GM19025 (cell line): ENCODE measurements around the gene DCLK2.

ENCODE experiments used
- ATAC-seq: cut with Tn5 transposase; IDR thresholded peaks from one replicate; pipeline ENCODE4 v1.9.1; 2021; ENCODE audit warnings: mild to moderate bottlenecking, low read depth, moderate library complexity; ENCODE audit not compliant: unreplicated experiment

Gene DCLK2

GRCh38 chr4:150068300-150068960 lies 9.8 kb upstream of the DCLK2 start:
- no peak for ATAC-seq

DNA sequence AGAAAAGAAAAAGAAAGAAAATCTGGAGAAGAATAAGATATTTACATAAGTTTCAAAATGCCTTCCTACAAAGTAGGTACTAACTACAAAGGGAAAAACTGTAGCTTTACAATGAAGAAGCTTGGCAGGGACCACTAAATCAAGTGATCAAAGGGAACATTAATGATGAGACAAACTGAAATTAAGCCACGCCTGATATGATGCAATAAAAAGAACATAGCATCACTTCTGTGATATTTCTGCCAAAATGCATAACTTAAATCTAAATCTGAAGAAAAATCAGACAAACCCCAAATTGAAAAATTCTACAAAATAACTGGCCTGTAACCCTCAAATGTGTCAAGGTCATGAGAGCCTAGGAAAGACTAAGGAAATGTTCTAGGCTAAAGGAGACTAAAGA lies 8.9 kb upstream of the DCLK2 start:
- no peak for ATAC-seq

GRCh38 chr4:150070464-150071170 lies 7.6 kb upstream of the DCLK2 start:
- no peak for ATAC-seq

- no peak for ATAC-seq
Measured at GRCh38 chr4:150072471-150072870, 5.8 kb upstream of the DCLK2 start.

- ATAC-seq = no peak
Measured at GRCh38 chr4:150072906-150073714, 5.1 kb upstream of the DCLK2 start.

DNA sequence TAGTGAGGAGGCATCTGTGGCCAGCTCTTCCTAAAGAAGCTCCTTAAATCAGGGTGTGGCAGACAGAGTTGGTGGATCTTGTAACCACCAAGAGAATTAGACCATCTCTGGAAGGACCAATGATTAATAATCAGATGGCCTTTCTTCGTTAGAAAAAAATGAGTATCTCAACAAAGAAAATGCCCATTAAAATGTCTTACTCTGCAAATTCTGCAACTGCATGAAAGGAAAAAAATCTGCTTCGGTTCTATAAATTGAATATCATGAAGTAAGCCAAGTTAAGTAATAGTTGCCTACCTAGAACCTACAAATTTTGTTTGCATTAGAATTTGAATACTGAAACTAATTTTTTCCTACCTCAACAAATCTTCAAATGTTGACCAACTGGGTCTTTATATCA lies 4.2 kb upstream of the DCLK2 start:
- ATAC-seq = no peak

DNA sequence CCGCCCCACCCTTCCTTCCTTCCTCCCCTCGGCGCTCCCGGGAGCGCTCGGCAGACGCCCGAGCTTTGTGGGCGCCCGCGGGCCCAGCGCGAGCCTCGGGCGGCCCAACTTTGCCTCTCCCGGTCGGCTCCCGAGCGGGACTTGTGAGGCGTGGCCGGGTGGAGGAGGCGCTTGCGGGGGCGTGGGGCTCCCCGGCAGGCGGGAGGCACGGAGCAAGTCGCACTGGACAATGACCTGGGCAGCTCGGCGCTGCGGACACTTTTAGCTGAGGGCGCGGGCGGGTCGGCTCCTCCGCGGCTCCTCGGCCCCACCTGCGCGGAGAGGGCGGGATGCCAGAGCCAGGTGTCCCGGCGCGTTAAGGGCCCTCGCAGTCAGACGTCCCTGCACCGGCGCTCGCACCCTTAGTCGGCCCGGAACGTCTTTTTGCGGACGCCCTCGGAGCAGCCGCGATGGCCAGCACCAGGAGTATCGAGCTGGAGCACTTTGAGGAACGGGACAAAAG lies 385 bp downstream of the DCLK2 start:
- ATAC-seq = peak; percentile 27

DNA sequence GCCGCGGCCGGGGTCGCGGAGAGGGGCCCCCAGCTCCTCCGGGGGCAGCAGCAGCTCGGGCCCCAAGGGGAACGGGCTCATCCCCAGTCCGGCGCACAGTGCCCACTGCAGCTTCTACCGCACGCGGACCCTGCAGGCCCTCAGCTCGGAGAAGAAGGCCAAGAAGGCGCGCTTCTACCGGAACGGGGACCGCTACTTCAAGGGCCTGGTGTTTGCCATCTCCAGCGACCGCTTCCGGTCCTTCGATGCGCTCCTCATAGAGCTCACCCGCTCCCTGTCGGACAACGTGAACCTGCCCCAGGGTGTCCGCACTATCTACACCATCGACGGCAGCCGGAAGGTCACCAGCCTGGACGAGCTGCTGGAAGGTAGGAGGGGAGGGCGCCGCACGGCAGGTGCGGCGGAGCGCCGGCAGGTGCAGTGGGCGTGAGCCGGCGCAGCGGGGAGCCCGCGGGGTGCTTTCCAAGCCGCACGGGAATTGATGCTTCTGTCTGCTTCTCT lies 886 bp downstream of the DCLK2 start:
- peak; percentile 37 for ATAC-seq

GRCh38 chr4:150080337-150080736 lies 2.1 kb downstream of the DCLK2 start:
- ATAC-seq = no peak

DNA sequence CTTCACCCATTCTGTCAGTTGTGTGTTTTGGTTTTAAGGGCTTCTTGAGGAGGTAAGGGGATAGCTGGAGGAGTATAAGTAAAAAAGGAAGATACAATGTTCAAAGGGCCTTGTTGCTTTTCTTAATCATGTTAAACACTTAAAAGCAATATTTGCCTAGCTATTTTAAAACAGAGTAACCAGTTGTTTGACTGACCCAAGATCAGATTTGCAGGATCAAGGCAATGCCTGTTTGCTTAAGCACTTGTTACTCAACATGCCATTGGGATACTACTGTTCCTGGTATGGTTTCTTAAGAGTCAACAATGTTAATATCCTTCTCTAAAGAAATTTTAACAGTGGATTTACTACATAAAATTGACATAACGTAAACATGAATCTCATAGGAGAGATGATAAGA lies 2.6 kb downstream of the DCLK2 start:
- no peak for ATAC-seq

- ATAC-seq = no peak
Measured at GRCh38 chr4:150082241-150082640, 4.0 kb downstream of the DCLK2 start.

GRCh38 chr4:150087006-150087405 lies 8.8 kb downstream of the DCLK2 start:
- no peak for ATAC-seq

GRCh38 chr4:150089732-150090131 lies 11.5 kb downstream of the DCLK2 start:
- ATAC-seq = no peak

- ATAC-seq = no peak
Measured at GRCh38 chr4:150090836-150091235, 12.6 kb downstream of the DCLK2 start.

- ATAC-seq = no peak
Measured at GRCh38 chr4:150094676-150095075, 16.4 kb downstream of the DCLK2 start.

DNA sequence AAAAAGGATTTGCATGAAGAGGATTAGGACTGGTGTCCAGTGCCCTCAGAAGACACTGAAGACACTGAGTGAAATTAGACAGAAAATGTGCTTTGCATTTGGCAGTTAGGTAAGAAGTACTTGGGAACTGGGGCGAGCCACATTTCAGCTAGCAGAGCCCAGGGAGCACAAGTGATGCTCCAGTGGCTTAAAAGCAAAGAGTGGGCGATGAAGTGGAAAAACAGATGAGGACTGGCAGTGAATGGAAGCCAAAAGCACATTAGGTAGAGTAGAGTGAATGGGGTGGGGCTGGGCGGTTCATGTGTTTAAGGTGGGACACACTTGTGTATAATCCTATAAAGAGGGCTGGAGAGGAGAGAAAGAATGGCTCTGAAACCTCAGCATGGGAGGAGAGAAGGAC lies 18.4 kb downstream of the DCLK2 start:
- no peak for ATAC-seq

DNA sequence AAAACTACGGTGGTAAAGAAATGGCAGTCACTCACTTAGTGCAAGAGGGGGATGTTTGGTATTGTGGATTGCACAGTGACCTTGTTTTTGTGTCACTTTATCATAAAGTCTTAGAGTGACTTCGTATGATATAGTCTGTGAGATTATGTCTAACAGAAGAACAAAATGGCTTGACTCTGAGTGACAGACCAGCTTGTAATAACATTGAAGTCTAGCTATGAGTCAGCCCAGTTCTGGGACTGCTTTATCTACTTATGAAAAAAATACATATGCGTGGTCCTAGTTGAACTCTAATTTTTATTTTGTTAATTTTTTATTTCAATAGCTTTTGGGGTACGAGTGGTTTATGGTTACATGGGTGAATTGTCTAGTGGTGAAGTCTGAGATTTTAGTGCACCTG lies 20.0 kb downstream of the DCLK2 start:
- no peak for ATAC-seq

DNA sequence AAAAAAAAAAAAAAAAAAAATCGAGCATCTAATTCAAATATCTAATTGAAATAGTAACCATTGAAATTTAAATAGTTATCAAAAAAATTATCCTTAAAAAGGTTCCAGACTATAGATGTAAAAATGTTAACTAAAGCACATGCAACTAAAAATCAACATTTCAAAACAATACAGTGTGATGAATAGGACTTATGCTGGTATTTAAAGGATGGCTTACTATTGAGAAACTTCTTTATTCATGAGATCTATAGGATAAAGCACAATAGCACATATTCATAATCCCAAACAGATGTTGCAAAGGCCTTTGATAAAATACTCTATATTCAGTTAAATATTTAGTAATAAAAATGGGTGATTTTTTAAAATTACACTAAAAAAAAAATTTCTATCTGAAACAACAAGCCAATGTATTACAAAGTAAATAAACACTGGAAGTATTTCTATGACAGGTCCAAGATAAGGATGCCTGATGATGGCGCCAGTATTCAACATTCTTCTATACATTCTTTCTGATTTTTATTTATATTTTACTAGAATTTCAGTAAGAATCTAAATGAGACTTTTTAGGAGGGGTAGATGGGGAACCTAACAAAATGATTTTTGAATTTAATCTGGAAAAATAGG lies 26.3 kb downstream of the DCLK2 start:
- no peak for ATAC-seq

- no peak for ATAC-seq
Measured at GRCh38 chr4:150106886-150107285, 28.6 kb downstream of the DCLK2 start.

DNA sequence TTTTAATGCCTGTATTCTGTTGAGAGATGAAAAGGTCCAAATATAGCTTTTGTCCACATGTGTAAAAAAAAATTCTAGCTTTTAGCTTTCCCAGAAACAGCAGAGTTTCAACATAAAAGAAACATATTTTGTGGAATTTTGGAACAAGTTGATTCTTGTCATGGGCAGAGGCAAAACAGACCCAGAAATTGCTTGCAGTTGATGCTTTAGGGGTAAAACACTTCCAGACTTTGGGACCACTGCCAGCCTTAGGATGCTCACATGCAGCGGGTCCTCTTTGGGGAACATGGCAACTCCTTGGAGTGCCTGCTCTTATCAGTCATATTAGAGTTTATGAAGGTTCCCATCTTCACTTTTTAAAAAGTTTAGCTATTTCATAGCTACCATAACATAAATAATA lies 30.4 kb downstream of the DCLK2 start:
- ATAC-seq = no peak

DNA sequence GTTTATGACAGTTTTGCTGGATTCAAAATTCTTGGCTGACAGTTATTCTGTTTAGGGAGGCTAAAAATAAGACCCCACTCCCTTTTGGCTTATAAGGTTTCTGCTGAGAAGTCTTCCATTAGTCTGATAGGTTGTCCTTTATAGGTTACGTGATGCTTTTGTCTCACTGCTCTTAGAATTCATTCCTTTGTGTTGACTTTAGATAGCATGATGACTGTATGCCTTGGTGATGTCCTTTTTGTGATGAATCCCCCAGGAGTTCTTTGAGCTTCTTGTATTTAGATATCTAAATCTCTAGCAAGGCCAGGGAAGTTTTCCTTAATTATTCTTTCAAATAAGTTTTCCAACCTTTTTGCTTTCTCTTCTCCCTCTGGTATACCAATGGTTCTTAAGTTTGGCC lies 36.4 kb downstream of the DCLK2 start:
- ATAC-seq = no peak
